ENCODE data around the gene UBIAD1. TPM values are rescaled to one million over a fixed set of nuclear protein-coding genes. Genes with fewer than 3 reads are reported as not detected.
A peak's percentile ranks its signal among the peaks of the same experiment; 100 is the strongest.

The UBIAD1 gene
- total RNA-seq, 1 experiment from 2014 or later: 12.2 TPM

DNA sequence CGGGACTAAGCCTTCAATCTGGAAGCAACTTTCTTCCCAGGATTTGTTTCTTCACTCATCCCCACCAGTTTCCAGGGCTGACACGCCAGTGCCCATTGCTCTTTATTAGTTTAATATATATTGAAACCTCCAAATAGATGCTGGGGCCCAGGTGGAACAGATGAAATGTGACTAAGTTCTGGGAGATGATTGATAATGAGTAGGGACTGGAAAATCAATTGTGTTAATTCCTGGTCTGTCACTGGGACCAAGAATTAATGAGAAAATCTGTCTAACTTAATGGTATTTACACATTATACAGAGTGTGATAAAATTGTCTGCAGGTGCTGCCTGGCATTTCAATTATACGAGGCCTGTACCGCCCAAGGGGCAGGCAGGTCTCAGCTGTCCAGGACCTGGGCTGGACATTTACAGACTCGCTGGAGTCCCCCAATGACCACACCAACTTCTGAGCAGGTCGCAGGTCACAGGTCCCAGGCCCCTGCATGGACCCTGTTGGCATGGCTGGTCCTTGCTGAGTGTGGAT lies 35.8 kb downstream of the UBIAD1 start:
- no peak overlapping the region for H3K4me3 ChIP-seq (ENCODE audit: low read length)
- H3K79me2 ChIP-seq (ENCODE audit: low read length): no peaks in the 10 kb centered on the region
- no peaks in the 10 kb centered on the region for H3K9me2 ChIP-seq (replicated peaks; ENCODE audit: insufficient read depth, low read length)
- no peaks in the 10 kb centered on the region for H3K36me3 ChIP-seq (ENCODE audit: insufficient read depth, low read length)
- no peaks in the 10 kb centered on the region for H3K27me3 ChIP-seq (ENCODE audit: low read length)
- no peaks in the 10 kb centered on the region for H3K4me1 ChIP-seq (ENCODE audit: low read length)
- no peak overlapping the region for H2AFZ ChIP-seq (ENCODE audit: low read length)
- no peak for DNase-seq
- no peaks in the 10 kb centered on the region for H4K20me1 ChIP-seq (ENCODE audit: insufficient read depth, low read depth, low read length)
- H3K27ac ChIP-seq (ENCODE audit: low read length): no peak overlapping the region
- no peaks in the 10 kb centered on the region for H3K9me3 ChIP-seq (ENCODE audit: low read length)
- H3K4me2 ChIP-seq (ENCODE audit: low read depth, low read length, poor library complexity, severe bottlenecking): no peak overlapping the region
- no peak overlapping the region for H3K9ac ChIP-seq (ENCODE audit: low read length)

DNA sequence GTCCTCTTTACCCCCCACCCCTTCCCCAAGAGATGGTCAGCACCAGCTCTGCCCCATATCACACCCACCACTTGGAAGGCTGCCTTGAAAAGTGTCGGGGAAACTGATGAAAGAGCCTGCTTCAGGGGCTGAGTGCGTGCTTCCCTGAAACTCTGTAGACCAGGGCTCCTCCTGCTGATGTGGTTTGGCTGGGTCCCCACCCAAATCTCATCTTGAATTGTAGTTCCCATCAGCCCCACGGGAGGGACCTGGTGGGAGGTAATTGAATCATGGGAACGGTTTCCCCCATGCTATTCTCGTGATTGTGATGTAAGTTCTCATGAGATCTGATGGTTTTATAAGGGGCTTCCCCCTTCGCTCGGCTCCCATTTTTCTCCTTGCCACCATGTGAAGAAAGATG lies 36.4 kb downstream of the UBIAD1 start:
- H3K27ac ChIP-seq (ENCODE audit: low read length): no peak overlapping the region
- no peak overlapping the region for H3K4me2 ChIP-seq (ENCODE audit: low read depth, low read length, poor library complexity, severe bottlenecking)
- no peaks in the 10 kb centered on the region for H3K4me1 ChIP-seq (ENCODE audit: low read length)
- H3K9me3 ChIP-seq (ENCODE audit: low read length): no peaks in the 10 kb centered on the region
- H3K9ac ChIP-seq (ENCODE audit: low read length): no peak overlapping the region
- H2AFZ ChIP-seq (ENCODE audit: low read length): no peak overlapping the region
- no peak overlapping the region for H3K4me3 ChIP-seq (ENCODE audit: low read length)
- H4K20me1 ChIP-seq (ENCODE audit: insufficient read depth, low read depth, low read length): no peaks in the 10 kb centered on the region
- H3K9me2 ChIP-seq (replicated peaks; ENCODE audit: insufficient read depth, low read length): no peaks in the 10 kb centered on the region
- H3K36me3 ChIP-seq (ENCODE audit: insufficient read depth, low read length): no peaks in the 10 kb centered on the region
- no peak for DNase-seq
- no peaks in the 10 kb centered on the region for H3K79me2 ChIP-seq (ENCODE audit: low read length)
- H3K27me3 ChIP-seq (ENCODE audit: low read length): no peaks in the 10 kb centered on the region

GRCh38 chr1:11311816-11312755 lies 39.1 kb downstream of the UBIAD1 start:
- DNase-seq: no peak
- H3K4me3 ChIP-seq (ENCODE audit: low read length): no peak overlapping the region
- no peaks in the 10 kb centered on the region for H3K9me2 ChIP-seq (replicated peaks; ENCODE audit: insufficient read depth, low read length)
- H4K20me1 ChIP-seq (ENCODE audit: insufficient read depth, low read depth, low read length): no peaks in the 10 kb centered on the region
- H3K4me2 ChIP-seq (ENCODE audit: low read depth, low read length, poor library complexity, severe bottlenecking): no peak overlapping the region
- H3K27ac ChIP-seq (ENCODE audit: low read length): no peak overlapping the region
- no peaks in the 10 kb centered on the region for H3K27me3 ChIP-seq (ENCODE audit: low read length)
- no peaks in the 10 kb centered on the region for H3K79me2 ChIP-seq (ENCODE audit: low read length)
- H3K4me1 ChIP-seq (ENCODE audit: low read length): no peaks in the 10 kb centered on the region
- no peak overlapping the region for H2AFZ ChIP-seq (ENCODE audit: low read length)
- H3K9ac ChIP-seq (ENCODE audit: low read length): no peak overlapping the region
- H3K36me3 ChIP-seq (ENCODE audit: insufficient read depth, low read length): no peaks in the 10 kb centered on the region
- H3K9me3 ChIP-seq (ENCODE audit: low read length): no peaks in the 10 kb centered on the region

GRCh38 chr1:11314959-11315358 lies 42.0 kb downstream of the UBIAD1 start:
- Histone ChIP-seq H3K36me3 (ENCODE audit: insufficient read depth, low read length) (no peaks in the 10 kb centered on the region), H4K20me1 (ENCODE audit: insufficient read depth, low read depth, low read length) (no peaks in the 10 kb centered on the region; the same call in 1 of the 2 replicates), H3K4me3 (ENCODE audit: low read length) (no peak overlapping the region), H3K9me2 (replicated peaks; ENCODE audit: insufficient read depth, low read length) (no peaks in the 10 kb centered on the region), H3K9ac (ENCODE audit: low read length) (no peak overlapping the region), H3K27ac (ENCODE audit: low read length) (no peak overlapping the region), H2AFZ (ENCODE audit: low read length) (no peak overlapping the region), H3K27me3 (ENCODE audit: low read length) (no peaks in the 10 kb centered on the region), H3K4me2 (ENCODE audit: low read depth, low read length, poor library complexity, severe bottlenecking) (no peak overlapping the region), H3K9me3 (ENCODE audit: low read length) (no peaks in the 10 kb centered on the region), H3K79me2 (ENCODE audit: low read length) (no peaks in the 10 kb centered on the region), H3K4me1 (ENCODE audit: low read length) (no peaks in the 10 kb centered on the region)
- no peak for DNase-seq

DNA sequence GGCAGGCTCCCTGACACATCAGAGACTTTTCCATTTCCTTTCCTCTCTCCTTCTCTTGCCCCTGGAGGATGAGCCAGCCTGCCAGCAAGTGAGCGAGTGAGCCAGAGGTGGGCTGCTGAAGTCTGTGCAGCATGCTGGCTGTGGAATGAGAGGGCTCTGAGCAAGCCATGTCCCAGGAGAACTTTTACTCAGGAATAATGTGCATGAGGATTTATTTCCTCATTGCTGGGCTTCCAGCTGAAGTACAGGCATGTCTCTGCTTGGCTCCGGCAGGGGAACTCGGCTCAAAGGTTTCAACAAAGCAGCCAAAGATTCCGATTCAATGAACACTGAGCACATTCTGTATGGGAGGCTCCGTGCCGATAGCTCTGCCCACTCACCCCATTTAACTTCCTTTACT lies 43.7 kb downstream of the UBIAD1 start:
- Histone ChIP-seq H3K27me3 (ENCODE audit: low read length) (no peaks in the 10 kb centered on the region), H3K4me3 (ENCODE audit: low read length) (no peak overlapping the region), H2AFZ (ENCODE audit: low read length) (no peak overlapping the region), H4K20me1 (ENCODE audit: insufficient read depth, low read depth, low read length) (no peaks in the 10 kb centered on the region; the same call in 1 of the 2 replicates), H3K4me1 (ENCODE audit: low read length) (no peaks in the 10 kb centered on the region), H3K27ac (ENCODE audit: low read length) (no peak overlapping the region), H3K9me2 (replicated peaks; ENCODE audit: insufficient read depth, low read length) (no peaks in the 10 kb centered on the region), H3K9ac (ENCODE audit: low read length) (no peak overlapping the region), H3K36me3 (ENCODE audit: insufficient read depth, low read length) (no peaks in the 10 kb centered on the region), H3K79me2 (ENCODE audit: low read length) (no peaks in the 10 kb centered on the region), H3K9me3 (ENCODE audit: low read length) (no peaks in the 10 kb centered on the region), H3K4me2 (ENCODE audit: low read depth, low read length, poor library complexity, severe bottlenecking) (no peak overlapping the region)
- no peak for DNase-seq

DNA sequence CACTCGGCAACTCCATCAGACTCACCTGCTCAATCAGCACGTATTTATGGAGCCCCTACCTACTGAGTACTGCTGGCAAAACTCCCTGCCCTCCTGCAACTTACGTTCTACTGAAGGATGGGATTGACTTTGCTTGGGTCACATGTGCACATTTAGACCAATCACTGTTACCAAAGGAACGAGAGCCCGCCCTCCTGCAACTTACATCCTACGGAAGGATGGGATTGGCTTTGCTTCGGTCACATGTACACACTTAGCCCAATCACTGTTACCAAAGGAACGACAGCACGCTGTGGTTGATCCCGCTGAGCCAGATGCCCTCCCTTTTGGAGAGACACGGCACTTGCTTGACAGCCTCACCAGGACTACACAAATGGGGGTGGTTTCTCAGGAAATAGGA lies 46.0 kb downstream of the UBIAD1 start:
- no peaks in the 10 kb centered on the region for H3K36me3 ChIP-seq (ENCODE audit: insufficient read depth, low read length)
- no peaks in the 10 kb centered on the region for H3K9me2 ChIP-seq (replicated peaks; ENCODE audit: insufficient read depth, low read length)
- no peaks in the 10 kb centered on the region for H3K9me3 ChIP-seq (ENCODE audit: low read length)
- no peak overlapping the region for H3K9ac ChIP-seq (ENCODE audit: low read length)
- H3K79me2 ChIP-seq (ENCODE audit: low read length): no peaks in the 10 kb centered on the region
- no peaks in the 10 kb centered on the region for H3K27me3 ChIP-seq (ENCODE audit: low read length)
- no peaks in the 10 kb centered on the region; the same call in 1 of the 2 replicates for H4K20me1 ChIP-seq (ENCODE audit: insufficient read depth, low read depth, low read length)
- H3K4me2 ChIP-seq (ENCODE audit: low read depth, low read length, poor library complexity, severe bottlenecking): no peak overlapping the region
- no peak overlapping the region for H3K4me3 ChIP-seq (ENCODE audit: low read length)
- H3K4me1 ChIP-seq (ENCODE audit: low read length): no peaks in the 10 kb centered on the region
- H2AFZ ChIP-seq (ENCODE audit: low read length): no peak overlapping the region
- H3K27ac ChIP-seq (ENCODE audit: low read length): no peak overlapping the region
- DNase-seq: peak; percentile 50

DNA sequence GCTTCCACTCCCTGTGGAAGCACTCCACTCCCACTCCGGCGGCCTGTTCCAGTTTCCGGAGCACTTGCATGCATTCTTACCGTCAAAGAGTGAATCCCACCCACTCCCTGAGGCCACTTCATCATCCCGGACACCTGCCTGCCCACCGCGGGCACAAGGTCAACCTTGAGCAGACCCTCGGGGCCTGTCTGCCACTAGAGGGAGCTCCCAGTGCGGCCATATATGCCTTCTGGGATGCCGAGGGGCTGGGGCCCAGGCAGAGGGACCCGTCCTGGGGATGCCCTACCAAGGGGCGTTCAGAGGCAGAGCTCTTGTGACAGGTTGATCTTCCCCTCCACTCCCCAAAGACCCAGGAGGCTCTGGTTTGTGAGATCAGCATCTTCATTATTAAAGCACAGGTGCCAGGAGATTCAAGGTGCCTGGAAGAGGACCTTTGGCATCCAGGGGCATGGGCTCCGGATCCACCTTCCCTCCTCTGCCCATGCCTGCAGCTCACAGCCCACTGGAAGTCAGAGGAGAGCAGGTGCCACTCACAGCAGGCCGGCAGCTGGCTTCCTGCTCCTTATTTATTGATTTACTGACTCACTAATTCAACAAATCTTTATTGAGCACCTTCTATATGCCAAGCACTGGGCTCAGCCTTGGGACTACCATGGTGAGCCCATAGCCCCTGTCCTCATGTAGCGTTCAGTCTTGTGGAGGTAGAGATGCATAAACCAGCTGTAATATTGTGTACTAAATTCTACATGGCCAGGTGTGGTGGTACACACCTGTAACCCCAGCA lies 47.3 kb downstream of the UBIAD1 start:
- H2AFZ ChIP-seq (ENCODE audit: low read length): no peak overlapping the region
- no peaks in the 10 kb centered on the region for H3K27me3 ChIP-seq (ENCODE audit: low read length)
- no peaks in the 10 kb centered on the region for H3K79me2 ChIP-seq (ENCODE audit: low read length)
- peak; percentile 75 for DNase-seq
- no peak overlapping the region for H3K27ac ChIP-seq (ENCODE audit: low read length)
- H4K20me1 ChIP-seq (ENCODE audit: insufficient read depth, low read depth, low read length): no peaks in the 10 kb centered on the region; the same call in 1 of the 2 replicates
- no peak overlapping the region for H3K4me2 ChIP-seq (ENCODE audit: low read depth, low read length, poor library complexity, severe bottlenecking)
- no peak overlapping the region for H3K4me3 ChIP-seq (ENCODE audit: low read length)
- H3K9ac ChIP-seq (ENCODE audit: low read length): no peak overlapping the region
- no peaks in the 10 kb centered on the region for H3K36me3 ChIP-seq (ENCODE audit: insufficient read depth, low read length)
- no peaks in the 10 kb centered on the region for H3K9me3 ChIP-seq (ENCODE audit: low read length)
- H3K9me2 ChIP-seq (replicated peaks; ENCODE audit: insufficient read depth, low read length): no peaks in the 10 kb centered on the region
- no peaks in the 10 kb centered on the region for H3K4me1 ChIP-seq (ENCODE audit: low read length)

Data from Karpas-422 (cell line).